Activated T-helper 1 cell treated with anti-CD3 and anti-CD28 coated beads, Interleukin-12 subunit alpha, Interleukin-12 subunit beta, Interleukin-2, Interleukin-4 antibody, amounts not matched to agents 30 ng/mL and 10 ng/mL and 1 ng/mL, durations not matched to agents 14 hours and 24 hours and 36 hours (primary cell): ENCODE results near the gene VAV2. TPM values are rescaled to one million over a fixed set of nuclear protein-coding genes. Genes with fewer than 3 reads are reported as not detected.
"Not testable (repeated sequence)": the region's sequence is repeated elsewhere in the genome, so short reads cannot be mapped to it uniquely, and the experiment has no call there.

Source experiments
- DNase-seq: peaks from one replicate; pipeline ENCODE4 v3.0.0; 2021; ENCODE audit warnings: low spot score
- H3K27ac Mint-ChIP-seq: one replicate; pipeline ENCODE4 v1.8.0; 2021; ENCODE audit warnings: mild to moderate bottlenecking, mixed read lengths
- H3K27me3 Mint-ChIP-seq: one replicate; pipeline ENCODE4 v1.8.0; 2022; ENCODE audit warnings: mild to moderate bottlenecking, moderate library complexity, mixed read lengths; ENCODE audit not compliant: insufficient read depth
- H3K36me3 Mint-ChIP-seq: one replicate; pipeline ENCODE4 v1.8.0; 2021; ENCODE audit warnings: low read depth, mixed read lengths
- H3K4me1 Mint-ChIP-seq: one replicate; pipeline ENCODE4 v1.8.0; 2021; ENCODE audit warnings: low read depth, mixed read lengths
- H3K4me3 Mint-ChIP-seq: one replicate; pipeline ENCODE4 v1.8.0; 2021; ENCODE audit warnings: mild to moderate bottlenecking, moderate library complexity, mixed read lengths
- H3K9me3 Mint-ChIP-seq: one replicate; pipeline ENCODE4 v1.8.0; 2021; ENCODE audit warnings: mixed read lengths
- intact Hi-C: fragments of 100-400 bp; cut with micrococcal nuclease; formaldehyde crosslinking; loops from one replicate; pipeline ENCODE4 v1.15.1; 2024
- total RNA-seq: library from RNA; stranded (reverse); gene quantifications from 2 replicates; pipeline ENCODE4 v1.2.3, GENCODE V29; 2022

VAV2 gene
- total RNA-seq, 1 donor from 2014 or later = 5.8 TPM

DNA sequence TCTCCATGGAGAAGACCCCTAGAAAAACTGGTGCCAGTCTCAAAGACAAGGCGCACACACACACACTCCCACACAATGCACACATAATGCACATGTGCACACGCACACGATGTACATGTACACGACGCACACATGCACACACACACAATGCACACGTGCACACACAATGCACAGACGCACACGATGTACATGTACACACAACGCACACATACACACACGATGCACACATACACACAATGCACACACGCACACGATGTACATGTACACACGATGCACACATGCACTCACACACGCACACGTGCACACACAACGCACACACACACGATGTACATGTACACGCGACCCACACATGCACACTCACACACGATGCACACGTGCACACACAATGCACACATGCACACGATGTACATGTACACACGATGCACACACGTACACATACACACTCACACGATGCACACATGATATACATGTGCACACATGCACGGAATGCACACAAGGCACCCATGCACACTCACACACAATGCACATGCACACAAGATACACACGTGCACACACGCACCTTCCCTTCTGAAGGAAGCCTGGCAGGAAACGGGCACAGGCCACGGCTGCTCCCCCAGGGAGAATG, 76.5 kb downstream of the VAV2 start:
- no peaks in the 10 kb centered on the region for H3K4me1 Mint-ChIP-seq
- H3K27ac Mint-ChIP-seq = no peak overlapping the region
- no peak for DNase-seq
- H3K36me3 Mint-ChIP-seq = no peaks in the 10 kb centered on the region
- intact Hi-C loops = no loop called here
- H3K4me3 Mint-ChIP-seq = no peak overlapping the region
- H3K27me3 Mint-ChIP-seq = no peaks in the 10 kb centered on the region
- no peaks in the 10 kb centered on the region for H3K9me3 Mint-ChIP-seq

DNA sequence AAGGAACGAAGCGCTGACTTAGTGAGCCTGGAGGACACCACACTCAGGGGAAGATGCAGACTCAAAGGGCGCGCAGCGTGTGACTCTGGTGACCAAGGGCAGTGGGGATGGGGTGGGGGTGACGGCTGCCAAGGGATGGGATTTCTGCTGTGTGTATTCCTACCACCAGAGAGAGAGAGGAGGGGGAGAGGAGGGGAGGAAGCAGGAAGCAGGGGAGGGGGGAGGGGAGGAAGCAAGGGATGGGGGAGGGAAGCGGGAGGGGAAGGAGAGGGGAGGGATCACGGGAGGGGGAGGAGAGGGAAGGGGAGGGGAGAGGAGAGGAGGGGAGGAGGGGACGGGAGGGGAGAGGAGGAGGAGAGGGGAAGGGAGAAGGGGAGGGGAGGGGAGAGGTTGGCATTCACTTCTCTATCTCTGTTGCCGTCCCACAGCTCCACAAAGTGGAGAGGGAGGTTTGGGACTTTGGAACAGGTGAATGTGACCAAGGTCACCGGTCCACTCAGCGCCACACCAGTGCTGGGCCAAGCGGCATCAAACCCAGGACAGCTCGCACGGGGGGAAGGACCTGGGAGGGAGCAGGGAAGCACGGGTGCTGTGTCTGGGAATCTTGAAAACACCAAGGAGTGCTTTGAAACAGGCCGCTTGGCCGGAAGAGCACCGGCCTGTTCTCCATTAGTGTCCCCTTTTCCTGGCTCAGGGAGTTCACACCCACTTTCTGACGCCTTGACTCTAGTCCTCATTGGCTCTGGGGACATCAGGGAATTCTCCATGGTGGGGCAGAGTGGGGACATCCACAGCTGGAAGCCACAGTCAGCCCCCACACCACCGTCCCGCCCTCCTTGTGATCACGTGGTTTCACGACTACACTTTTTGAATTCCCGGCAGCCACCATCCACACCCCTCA, 77.4 kb downstream of the VAV2 start:
- DNase-seq = no peak
- Mint-ChIP-seq H3K4me1 (no peaks in the 10 kb centered on the region), H3K27ac (no peak overlapping the region), H3K36me3 (no peaks in the 10 kb centered on the region), H3K9me3 (no peaks in the 10 kb centered on the region), H3K4me3 (no peak overlapping the region), H3K27me3 (no peaks in the 10 kb centered on the region)
- intact Hi-C loops = no loop called here

DNA sequence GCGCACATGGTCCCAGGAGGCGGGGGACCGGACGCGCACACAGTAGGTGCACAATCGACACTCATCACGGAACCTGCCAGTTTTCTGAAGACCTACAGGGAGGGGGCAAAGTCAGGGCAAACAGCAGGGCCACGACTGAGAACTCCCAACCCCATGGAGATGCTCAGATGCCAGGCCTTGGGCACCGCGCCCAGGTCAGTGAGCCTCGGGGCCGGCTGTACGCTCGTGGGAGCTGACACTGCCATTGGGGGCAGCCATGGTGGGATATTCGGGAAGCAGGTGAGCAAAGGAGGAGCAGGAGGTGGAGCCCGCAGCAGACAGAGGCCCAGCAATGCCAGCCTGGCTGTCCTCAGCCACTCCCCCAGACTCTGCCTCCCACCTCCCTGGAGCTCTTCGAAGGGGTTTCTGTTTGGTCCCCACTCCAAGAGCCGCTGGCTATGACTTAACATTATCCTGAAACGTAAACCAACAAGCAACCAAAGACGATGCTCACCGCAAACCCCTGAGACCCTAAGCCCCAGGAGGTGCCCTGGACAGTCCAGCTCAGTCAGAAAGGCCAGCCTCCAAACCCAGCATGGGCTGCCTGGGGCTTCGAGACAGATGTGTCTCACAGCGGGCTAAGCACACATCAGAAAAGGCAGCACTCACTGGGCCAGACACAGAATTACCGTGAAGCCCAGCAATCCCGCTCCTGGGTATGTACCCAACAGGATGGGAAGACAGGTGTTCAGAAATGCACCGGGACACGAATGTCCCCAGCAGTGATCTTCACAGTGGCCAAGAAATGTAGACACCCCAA, 78.4 kb downstream of the VAV2 start:
- H3K27me3 Mint-ChIP-seq = no peaks in the 10 kb centered on the region
- no peaks in the 10 kb centered on the region for H3K9me3 Mint-ChIP-seq
- no peaks in the 10 kb centered on the region for H3K36me3 Mint-ChIP-seq
- H3K4me3 Mint-ChIP-seq = no peak overlapping the region
- DNase-seq = no peak
- H3K27ac Mint-ChIP-seq = no peak overlapping the region
- intact Hi-C loops = no loop called here
- no peaks in the 10 kb centered on the region for H3K4me1 Mint-ChIP-seq

DNA sequence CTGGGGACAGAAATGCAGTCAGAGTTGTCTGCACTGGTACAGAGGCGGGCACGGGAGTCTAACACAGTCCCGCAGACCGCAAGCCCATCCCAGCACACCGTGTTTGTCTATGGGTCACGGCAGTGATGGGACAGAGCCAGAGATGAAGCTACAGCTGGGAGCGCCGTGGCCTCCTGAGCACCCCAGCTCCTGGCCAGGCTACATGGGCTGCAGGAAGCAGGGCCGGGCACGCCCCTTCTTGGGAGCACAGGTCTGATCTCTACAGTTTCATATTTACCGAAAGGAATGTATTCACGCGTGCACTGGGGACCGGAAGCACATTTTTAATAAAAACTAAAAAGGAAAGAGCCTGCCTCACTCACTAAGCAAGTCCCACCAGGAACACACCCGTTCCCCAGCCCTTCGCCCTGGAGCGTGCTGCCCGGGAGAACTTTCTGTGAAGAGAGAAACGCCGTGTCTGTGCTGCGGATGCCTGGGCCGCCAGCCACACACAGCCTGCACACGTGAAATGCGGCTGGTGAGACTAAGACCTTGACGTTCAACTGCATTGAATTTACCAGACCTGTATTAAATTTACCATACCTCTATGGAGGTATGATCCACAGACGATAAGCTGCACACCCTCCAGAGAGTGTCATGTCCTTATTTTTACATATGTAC, 81.1 kb downstream of the VAV2 start:
- Mint-ChIP-seq H3K4me1 (no peaks in the 10 kb centered on the region), H3K27ac (no peak overlapping the region), H3K9me3 (no peaks in the 10 kb centered on the region), H3K36me3 (no peaks in the 10 kb centered on the region), H3K27me3 (no peaks in the 10 kb centered on the region), H3K4me3 (no peak overlapping the region)
- intact Hi-C loops = no loop called here
- DNase-seq = no peak

DNA sequence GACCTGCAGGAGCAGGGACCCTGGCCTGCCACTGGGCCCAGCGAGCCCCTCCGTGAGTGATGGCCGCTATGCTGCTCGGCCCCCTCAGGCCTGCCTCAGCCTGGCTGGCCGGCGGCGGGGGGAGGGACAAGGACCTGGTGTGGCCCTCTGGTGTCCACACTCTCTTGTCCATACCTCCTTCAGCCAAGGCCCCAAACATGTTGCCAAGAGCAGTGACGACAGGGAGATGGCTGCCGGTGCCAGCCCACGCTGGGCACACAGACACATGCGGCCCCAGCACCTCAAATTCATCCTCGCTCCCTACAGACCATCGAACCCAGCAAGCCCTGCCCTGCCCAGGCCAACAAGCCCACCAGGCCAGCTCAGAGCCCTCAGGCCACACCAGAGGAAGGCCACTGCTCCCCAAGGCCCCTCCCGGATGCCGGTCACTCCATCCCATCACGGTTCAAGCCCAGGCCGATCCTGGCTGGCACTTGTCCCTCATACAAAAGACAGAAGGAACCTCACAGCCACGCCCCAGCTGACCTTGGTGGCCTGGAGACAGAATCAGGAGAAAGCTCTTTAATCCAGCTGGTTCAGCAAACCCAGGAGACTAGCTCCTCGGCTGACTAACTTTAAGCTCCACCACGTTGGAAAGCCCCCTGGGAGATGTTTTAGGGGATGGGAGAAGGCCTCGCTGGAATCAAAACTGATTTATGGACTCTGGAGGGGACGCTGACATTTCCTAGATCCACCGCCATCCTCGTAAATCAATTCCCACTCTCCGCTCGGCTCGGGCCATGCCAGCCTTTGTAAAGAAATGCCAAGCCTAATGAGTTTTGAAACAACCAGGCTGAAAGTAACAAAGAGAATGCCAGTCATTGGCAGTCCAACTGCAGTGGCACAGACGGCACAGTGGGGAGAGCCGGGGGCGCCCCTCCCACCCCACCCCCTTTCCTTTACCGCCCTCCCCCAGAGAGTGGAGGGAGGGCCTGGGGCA, 84.9 kb downstream of the VAV2 start:
- no peaks in the 10 kb centered on the region for H3K9me3 Mint-ChIP-seq
- H3K27ac Mint-ChIP-seq = no peak overlapping the region
- intact Hi-C loops = no loop called here

DNA sequence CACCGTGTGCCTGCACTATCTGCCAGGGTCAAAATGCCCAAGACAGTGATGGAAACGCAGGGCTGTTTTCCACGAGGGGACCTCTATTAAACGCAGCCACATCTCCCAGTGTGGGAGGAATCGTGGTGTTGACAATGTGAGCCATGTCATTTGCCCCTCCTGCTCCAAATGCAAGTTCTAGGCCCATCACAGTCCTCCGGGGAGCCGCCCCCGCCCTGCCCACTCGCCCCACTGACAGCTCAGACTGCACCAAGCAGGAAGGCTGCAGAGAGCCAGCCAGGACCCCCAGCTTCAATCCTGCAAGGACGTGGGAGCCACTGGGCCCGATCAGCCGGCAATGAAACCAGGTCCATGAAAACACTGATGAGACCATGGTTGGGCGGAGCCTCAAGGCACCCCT, 85.9 kb downstream of the VAV2 start:
- Mint-ChIP-seq H3K27me3 (no peaks in the 10 kb centered on the region), H3K4me1 (no peaks in the 10 kb centered on the region), H3K9me3 (no peaks in the 10 kb centered on the region), H3K36me3 (no peaks in the 10 kb centered on the region), H3K27ac (no peak overlapping the region), H3K4me3 (no peak overlapping the region)
- intact Hi-C loops = no loop called here
- DNase-seq = no peak

More for the DNA sequence above, 84.9 kb downstream of the VAV2 start:
- Mint-ChIP-seq H3K27me3 (no peaks in the 10 kb centered on the region), H3K4me3 (no peak overlapping the region), H3K36me3 (no peaks in the 10 kb centered on the region), H3K4me1 (no peaks in the 10 kb centered on the region)
- no peak for DNase-seq

DNA sequence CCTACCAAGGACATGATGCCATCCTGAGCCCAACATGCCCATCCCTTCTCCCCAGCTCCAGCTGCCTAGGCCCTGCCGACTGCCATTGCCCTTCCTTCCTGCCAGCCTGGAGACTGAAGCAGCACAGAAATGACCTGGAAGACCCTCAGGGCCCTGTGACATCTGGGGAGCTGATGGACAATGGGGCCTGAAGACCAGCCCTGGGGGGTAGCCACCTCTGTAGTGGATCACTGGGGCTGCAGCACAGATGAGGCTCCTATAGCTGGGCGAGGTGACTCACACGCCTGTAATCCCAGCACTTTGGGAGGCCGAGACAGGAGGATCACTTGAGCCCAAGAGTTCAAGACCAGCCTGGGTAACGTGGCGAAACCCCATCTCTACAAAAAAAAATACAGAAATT, 86.6 kb downstream of the VAV2 start:
- no peaks in the 10 kb centered on the region for H3K36me3 Mint-ChIP-seq
- H3K27me3 Mint-ChIP-seq = no peaks in the 10 kb centered on the region
- no peak overlapping the region for H3K27ac Mint-ChIP-seq
- H3K4me1 Mint-ChIP-seq = no peaks in the 10 kb centered on the region
- intact Hi-C loops = no loop called here
- no peaks in the 10 kb centered on the region for H3K9me3 Mint-ChIP-seq
- H3K4me3 Mint-ChIP-seq = no peak overlapping the region
- DNase-seq = no peak

DNA sequence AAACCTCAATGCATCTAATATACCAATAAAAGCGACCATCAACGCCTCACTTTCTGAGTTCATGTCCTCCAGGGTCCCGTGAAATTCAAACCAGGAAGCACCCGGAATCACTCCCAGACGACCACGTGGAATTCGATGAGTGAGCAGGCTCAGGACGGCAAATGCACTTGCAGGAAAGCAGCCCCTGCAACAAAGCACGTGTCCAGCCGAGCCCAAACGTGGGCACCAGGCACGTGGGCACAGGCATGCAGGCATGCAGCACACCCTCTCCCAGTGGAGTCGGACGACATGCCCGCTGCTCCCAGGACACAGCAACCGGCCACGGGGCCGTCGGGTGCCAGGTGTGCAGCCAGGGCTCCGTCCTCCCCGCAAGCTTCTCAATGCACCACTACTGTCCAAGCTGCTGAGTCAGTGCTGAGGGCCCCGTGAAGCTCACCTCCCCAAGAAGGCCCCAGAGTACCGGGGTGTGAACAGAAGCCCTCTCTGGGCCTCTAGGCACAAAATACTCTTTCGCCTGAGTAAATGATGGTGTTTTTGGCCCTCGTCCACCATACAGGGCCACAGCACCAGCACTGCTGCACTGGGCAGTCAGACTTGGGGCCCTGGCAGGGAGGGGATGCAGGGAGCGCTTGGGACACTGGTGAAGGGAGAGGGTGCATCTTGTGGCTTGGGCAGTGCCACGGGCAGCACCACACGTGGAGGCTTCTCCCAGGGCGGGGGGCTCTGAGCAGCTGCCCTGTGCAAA, 87.6 kb downstream of the VAV2 start:
- H3K27me3 Mint-ChIP-seq = no peaks in the 10 kb centered on the region
- H3K36me3 Mint-ChIP-seq = no peaks in the 10 kb centered on the region
- no peak overlapping the region for H3K4me3 Mint-ChIP-seq
- H3K27ac Mint-ChIP-seq = no peak overlapping the region
- no peaks in the 10 kb centered on the region for H3K4me1 Mint-ChIP-seq
- no peak for DNase-seq
- no peaks in the 10 kb centered on the region for H3K9me3 Mint-ChIP-seq
- intact Hi-C loops = no loop called here

DNA sequence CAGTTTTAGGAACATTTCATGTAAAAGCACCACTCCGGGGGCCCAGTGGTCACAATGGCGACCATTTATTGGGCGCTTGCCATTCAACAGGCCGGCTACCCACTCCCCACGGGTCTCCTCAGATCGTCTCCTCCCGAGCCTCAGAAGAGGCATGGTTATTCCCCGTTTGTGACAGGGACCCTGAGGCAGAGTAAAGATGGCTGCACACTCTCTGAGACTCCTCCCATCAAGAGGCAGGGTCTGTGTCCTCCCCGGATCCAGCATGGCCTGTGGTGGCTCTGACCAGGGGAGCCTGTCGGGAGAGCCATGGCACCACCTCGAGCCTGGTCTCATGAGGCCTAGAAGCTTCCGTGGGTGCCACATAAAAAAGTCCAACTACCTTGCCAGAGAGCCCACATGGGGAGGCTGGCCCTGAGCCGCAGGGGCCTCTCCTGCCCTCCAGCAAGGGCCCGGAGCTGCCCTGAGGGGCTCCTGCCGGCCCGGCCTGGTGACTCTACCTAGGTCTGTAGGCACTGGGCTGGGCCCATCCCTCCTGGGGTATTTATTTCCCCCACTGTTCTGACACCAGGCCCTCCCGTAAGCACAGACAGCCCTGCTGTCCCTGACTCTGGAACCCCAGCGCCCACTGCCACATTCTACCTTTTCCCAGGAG, 90.8 kb downstream of the VAV2 start:
- H3K36me3 Mint-ChIP-seq = no peaks in the 10 kb centered on the region
- no peaks in the 10 kb centered on the region for H3K9me3 Mint-ChIP-seq
- no peaks in the 10 kb centered on the region for H3K27me3 Mint-ChIP-seq
- DNase-seq = no peak
- no peak overlapping the region for H3K27ac Mint-ChIP-seq
- no peak overlapping the region for H3K4me3 Mint-ChIP-seq
- H3K4me1 Mint-ChIP-seq = no peaks in the 10 kb centered on the region
- intact Hi-C loops = no loop called here

DNA sequence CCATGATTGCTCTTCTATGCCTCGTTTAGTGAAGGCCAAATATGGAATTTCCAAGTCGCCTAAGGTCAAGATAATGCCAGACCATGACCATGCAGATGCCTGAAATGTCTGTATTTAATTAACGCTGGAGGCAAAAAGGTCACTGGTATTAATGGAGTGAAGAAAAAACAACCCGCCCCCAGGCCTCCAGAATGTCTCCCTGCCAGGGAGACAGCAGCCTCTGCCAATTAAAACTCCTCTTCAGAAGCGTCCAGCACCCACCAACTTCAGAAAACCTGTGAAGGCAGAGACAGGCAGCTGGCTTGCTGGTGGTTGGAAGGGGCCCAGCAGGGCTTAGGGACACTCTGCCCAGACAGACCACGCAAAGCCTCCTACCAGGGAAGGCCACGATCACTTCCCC, 94.4 kb downstream of the VAV2 start:
- Mint-ChIP-seq H3K9me3 (no peaks in the 10 kb centered on the region), H3K36me3 (no peaks in the 10 kb centered on the region), H3K27me3 (no peaks in the 10 kb centered on the region), H3K4me3 (no peak overlapping the region), H3K4me1 (no peaks in the 10 kb centered on the region), H3K27ac (no peak overlapping the region)
- intact Hi-C loops = no loop called here
- no peak for DNase-seq

DNA sequence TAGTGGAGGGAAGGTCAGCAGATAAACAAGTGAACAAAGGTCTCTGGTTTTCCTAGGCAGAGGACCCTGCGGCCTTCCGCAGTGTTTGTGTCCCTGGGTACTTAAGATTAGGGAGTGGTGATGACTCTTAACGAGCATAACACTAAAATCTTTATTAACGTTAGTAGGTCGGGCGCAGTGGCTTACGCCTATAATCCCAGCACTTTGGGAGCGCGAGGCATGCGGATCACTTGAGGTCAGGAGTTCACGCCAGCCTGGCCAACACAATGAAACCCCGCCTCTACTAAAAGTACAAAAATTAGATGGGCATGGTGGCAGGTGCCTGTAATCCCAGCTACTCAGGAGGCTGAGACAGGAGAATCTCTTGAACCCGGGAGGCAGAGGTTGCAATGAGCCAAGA, 96.1 kb downstream of the VAV2 start:
- H3K4me3 Mint-ChIP-seq, H3K4me1 Mint-ChIP-seq, H3K9me3 Mint-ChIP-seq, H3K36me3 Mint-ChIP-seq, intact Hi-C loops, DNase-seq, H3K27ac Mint-ChIP-seq, H3K27me3 Mint-ChIP-seq: not testable (repeated sequence)
